Hematopoietic multipotent progenitor cell treated with erythropoietin and hydrocortisone succinate and interleukin-3 and kit ligand, for 17 days (in vitro differentiated cells): ENCODE data around the gene FMR1.
A peak's percentile ranks its signal among the peaks of the same experiment; 100 is the strongest.

ENCODE experiments used
- DNase-seq: peaks from one replicate; pipeline ENCODE4 v3.0.0-alpha.2; 2015; ENCODE audit warnings: low spot score

The FMR1 gene

DNA sequence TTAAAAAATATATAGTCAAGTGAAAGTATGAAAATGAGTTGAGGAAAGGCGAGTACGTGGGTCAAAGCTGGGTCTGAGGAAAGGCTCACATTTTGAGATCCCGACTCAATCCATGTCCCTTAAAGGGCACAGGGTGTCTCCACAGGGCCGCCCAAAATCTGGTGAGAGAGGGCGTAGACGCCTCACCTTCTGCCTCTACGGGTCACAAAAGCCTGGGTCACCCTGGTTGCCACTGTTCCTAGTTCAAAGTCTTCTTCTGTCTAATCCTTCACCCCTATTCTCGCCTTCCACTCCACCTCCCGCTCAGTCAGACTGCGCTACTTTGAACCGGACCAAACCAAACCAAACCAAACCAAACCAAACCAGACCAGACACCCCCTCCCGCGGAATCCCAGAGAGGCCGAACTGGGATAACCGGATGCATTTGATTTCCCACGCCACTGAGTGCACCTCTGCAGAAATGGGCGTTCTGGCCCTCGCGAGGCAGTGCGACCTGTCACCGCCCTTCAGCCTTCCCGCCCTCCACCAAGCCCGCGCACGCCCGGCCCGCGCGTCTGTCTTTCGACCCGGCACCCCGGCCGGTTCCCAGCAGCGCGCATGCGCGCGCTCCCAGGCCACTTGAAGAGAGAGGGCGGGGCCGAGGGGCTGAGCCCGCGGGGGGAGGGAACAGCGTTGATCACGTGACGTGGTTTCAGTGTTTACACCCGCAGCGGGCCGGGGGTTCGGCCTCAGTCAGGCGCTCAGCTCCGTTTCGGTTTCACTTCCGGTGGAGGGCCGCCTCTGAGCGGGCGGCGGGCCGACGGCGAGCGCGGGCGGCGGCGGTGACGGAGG, at the start of gene FMR1:
Gene FMR1, plus strand, starts transcription at position 728 of the 831 bp plus-strand sequence. CDS start 261 bp downstream, outside the sequence.
- DNase-seq: peak; percentile 95

DNA sequence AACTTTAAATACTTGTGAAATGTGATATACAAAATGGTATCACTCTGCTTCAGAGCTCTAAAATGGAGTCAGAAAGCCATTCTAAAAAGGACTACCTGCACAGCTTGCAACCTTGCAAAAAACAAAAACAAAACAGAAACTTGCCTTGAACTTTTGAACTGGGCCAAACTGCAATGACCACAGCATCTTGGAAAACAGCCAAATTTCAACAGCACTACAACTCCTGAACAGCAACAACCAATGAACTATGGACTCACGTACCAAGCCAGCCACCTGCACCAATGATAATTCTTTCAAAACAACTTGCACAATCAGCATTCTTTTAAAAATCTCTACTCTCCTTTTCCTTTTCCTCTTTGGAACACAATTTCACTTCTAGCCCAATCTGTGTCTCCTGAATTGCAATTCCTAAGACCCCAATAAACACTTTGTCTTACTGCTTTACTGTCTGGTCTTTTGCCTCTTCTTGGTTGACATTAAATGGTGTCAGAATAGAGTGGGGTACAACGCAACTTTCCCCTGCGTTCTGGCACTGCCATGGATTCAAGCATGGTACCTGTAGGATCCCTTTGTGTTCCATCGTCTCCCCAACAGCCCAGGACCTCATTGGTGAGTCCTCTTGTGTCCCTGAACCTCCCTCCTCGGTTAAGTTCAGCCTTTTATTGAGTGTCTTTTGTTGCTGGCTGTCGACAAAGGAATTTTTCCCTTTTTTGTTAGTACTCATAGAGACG, 35.7 kb upstream of the FMR1 start:
- no peak for DNase-seq

DNA sequence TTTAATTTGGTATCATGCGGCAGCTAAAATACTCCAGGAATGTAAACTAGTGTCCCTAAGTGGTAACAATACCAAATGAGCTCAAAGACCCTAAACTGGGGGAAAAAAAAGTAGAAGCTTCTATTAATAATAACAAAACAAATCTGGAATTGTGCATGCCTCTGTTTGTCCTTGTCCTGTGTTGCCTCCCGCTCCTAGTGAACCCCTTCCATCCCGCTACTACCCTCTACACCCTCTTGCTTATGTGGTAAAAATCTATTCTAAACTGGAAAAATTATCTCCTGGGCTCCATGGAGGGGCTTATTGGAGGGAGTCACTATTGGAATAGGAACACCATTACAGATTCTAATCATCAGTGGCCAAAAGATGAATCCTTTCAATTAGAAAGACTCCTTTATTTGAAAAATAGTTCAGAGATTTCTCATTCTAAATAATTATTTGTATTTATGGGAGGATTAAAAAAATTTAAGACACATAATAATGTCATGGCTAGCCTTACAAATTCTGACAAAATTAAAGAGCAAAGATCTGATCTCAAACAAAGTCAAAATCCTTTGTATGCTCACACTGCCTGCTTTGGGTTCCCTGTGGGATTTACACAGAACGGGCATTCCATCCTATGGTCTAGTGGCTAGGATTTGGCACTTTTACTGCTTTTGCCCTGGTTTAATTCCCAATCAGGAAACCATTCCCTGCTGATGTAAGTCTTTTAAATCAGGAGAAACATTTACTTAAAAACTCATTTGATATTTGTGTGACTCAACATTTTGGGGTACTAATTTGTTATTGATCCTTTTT, 34.7 kb upstream of the FMR1 start:
- DNase-seq: no peak

DNA sequence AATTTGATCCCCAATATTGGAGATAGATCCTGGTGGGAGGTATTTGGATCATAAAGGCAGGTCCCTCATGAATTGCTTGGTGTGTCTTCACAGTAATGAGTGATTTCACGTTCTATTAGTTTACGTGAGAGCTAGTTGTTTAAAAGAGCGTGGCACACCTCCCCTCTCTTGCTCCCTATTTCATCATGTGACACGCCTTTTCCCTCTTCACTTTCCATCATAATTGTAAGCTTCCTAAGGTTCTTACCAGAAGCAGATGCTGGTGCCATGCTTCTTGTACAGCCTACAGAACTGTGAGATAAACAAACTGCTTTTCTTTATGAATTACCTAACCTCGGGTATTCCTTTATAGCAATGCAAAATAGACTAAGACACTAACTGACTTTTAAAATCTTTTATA, 34.0 kb upstream of the FMR1 start:
- no peak for DNase-seq

DNA sequence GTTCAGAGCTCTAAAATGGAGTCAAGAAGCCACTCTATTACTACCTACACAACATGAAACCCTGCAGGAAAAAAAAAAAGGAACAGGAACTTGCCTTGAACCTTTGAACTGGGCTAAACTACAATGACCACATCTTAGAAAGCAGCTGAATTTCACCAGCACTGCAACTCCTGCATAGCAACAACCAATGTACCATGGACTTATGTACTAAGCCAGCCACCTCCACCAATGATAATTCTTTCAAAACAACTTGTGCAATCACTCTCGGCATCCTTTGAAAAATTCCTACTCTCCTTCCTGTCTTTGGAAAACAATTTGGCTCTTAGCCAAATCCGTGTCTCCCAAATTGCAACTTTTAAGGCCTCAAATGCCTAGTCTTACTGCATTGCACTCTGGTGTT, 26.8 kb upstream of the FMR1 start:
- DNase-seq: no peak

DNA sequence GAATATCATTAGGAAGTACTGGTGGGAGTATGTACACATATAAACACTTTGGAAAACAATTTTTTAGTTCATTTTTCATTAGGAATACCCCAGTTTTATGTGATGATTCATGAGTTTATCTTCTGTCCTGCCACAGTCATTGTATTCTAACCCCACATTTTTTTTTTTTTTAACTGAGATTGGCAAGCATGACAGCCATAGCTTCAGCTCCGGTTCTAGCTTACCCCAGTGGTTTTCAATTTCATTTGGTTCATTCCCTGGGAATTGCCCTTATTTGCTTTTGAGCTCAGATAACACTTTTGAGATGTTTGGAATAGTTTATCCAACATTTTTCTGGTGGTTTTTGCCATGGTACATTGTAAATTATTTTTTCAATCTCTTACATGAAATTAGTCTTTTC, 21.0 kb upstream of the FMR1 start:
- no peak for DNase-seq

DNA sequence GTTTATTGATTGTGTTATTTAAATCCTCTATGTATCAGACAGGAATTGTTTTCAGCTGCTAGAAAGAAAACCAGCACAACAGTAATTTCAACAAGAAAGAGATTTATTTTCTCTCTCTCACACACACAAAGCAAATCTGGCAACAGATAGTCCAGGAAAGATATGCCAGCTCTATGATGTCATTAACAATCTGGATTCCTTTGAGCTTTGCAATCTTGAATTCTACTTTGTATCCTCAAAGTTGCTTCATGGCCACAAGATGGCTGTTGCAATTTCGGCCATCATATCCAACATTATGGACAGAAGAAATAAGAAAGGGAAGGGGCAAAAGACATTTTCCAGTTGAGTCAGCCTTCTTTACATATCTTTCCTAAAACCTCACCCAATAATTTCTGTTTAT, 19.8 kb upstream of the FMR1 start:
- no peak for DNase-seq

DNA sequence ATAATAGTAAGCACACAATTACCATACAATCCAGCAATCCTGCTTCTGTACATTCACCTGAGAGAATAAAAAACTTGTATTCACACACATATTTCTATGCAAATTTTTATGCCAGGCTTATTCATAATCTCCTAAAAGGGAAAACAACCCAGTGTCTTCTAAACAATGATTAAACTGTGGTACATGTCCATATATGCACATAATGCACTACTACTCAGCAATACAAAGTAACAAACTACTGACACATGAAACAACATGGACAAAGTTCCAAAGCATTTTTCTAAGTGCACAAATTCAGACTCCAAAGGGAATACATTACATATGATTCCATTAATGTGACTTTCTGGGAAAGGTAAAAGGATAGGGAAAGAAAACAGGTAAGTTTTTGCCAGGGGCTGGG, 18.0 kb upstream of the FMR1 start:
- no peak for DNase-seq

DNA sequence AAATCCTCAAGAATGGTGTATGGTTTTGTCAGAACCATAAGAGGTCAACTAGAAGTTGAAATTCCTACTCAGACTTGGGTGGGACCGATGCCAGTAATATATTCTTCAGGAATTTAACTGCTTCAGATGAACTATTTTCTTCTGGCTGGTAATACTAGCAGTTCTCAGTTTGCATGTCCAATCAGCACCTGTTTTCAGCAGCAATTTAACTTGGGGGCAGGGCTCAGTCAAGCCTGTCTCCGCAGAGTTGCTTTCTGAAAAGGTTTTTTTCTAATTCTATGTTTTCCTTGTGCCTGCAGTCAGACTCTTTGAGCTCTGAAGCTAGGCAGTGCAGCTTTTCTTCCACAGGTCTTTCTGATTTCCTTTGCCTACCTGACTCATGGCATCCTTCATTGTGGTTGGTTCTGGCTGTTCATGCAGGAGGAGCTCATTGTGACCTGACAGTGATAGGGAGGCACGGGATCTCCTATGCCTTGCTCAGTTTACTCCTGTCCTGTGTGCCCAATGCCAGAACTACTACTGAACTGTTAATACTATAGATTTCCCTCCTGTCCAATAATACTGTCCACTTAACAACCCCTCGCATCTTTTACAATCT, 17.3 kb upstream of the FMR1 start:
- no peak for DNase-seq

DNA sequence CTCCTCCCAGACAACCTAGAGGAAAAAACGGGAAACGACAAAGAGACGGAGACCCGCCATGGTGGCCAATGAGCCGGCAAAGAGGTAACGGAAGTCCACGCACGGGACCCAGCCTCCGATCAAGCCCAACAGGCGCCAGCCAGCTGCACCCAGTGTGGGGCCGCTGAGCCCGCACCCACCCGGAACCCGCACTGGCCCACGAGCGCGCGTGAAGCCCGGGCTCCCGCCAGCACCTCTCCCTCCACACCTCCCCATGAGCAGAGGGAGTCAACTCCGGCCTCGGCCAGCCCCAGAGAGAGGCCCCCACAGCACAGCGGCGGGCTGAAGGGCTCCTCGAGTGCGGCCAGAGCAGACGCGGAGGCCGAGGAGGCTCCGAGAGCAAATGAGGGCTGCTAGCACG, 14.6 kb upstream of the FMR1 start:
- DNase-seq: no peak

DNA sequence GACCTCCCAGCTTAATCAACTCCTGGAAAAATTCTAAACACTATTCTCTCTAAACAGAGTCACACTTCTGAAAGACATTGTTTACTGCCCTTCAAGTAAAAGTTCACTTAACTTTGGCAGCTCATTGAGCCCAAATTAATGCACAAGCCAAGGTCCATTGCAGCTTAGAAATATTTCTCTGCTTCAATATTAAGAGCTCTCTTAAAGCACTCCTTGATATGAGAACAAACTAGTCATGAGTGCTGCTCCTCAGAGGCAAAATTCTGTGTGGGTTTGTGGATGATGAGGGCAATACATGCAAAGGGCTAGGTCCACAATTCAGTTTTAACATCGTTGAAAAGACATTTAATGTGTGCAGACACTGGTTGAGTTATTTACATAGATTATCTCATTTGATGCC, 12.8 kb upstream of the FMR1 start:
- no peak for DNase-seq

DNA sequence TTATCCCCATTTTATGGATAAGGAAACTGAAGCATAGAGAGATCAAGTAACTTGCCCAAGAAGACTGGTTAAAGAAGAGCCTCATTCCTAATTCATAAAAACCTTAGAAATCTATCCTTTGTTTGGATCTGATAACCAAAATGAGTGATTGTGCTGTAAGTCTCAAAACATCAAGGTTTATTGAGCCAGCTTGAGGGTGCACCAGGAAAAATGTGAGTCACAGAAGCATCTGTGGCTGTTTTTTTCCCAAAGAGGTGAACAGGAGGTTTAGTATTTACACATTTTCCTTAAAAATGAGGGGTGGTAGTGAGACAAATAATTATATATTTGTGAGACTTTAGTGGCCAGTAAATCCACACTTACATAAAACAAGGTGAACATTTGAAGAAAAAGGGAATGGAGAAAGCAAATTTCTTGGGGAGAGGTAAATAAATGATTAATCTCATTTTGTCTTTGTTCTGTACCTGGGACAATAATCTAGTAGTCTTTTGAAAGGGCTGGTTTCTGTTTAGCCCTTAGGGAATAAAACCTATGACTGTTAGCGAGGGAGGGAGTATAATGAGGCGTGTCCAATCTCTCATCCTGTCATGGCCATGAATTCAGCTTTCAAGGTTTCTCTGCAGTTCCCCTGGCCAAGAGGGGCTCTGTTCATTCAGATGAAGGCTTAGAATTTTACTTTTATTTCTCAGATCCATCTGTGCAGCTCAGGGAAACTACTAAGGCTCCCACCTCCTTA, 12.2 kb upstream of the FMR1 start:
- no peak for DNase-seq

DNA sequence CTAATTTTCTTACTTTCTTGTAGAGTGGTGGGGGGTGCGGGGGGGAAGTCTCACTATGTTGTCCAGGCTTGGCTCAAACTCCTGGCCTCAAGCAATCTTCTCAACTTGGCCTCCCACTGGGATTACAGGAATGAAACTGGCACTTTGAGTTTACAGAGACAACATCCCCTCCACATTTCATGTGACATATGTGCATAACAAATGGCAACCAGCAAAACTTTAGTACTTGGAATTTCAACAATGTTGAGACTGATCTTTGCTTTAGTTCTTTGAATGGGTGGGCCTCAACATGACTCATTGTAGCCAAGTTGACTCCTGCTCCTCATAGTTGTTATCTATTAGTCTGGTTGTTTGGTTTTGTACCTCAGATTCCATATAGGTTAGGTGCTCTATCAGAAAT, 11.4 kb upstream of the FMR1 start:
- no peak for DNase-seq

DNA sequence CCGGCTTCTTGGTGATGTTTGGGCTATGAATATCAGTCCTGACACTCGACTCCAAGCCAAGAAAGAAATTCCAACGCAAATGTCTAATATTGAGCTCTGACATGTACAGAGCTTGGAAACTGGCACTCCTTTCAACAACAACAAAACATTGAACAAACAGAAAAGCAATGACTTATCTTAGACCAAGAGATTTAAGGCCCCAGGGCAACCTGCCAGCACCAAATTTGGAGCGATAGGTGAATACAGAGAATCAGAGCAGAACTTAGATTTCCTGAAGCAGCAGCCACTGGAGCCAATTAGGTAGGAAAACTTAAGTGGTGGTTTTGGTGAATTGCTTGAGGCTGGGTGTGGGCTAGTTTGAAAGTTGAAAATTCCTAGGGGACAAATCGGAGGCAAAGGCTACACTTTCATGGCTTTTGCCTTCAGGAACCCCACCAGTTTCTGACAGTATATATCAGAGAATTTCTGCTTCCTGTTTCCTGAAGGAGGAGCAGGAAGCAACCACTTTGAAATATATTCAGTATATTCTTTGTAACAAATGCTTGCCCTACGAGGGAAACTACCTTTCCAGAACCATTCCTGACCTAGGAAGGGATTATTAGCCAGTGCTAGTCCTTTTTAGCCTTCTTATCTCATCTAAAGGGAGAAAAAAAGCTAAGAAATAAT, 10.1 kb upstream of the FMR1 start:
- no peak for DNase-seq

DNA sequence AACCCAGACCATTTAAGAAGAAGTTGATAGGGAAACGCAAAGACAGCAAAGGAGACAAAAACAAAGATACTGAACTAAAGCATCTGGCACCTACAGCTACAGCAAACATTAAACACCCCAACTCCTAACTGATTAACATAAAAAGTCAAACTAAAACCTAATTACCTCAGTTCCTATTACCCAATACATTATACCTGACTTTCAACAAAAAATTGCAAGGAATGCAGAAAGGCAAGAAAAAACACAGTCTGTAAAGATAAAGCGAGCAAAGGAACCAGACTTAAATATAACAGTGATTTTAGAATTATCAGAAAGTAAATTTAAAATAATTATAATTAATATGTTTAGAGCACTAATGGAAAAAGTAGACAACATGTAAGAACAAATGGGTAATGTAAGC, 9.4 kb upstream of the FMR1 start:
- no peak for DNase-seq

DNA sequence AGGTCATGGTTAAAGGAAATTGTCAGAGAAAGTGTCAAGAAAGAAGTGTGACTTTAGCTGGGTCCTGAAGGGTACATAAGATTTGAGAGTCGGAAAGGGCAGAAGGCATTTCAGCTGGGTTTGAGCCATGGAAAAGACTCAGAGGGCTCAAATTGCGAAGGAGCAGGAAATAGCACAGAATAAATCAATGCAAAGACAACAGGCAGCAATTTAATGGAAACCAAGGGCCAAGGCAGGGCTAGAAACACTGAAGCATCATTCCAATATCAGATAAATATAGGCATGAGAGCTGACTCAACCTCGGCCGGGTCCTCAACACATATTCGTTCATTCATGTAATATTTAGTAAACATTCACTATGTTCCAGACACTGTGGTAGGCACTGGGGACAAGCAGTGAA, 3.6 kb upstream of the FMR1 start:
- DNase-seq: no peak

DNA sequence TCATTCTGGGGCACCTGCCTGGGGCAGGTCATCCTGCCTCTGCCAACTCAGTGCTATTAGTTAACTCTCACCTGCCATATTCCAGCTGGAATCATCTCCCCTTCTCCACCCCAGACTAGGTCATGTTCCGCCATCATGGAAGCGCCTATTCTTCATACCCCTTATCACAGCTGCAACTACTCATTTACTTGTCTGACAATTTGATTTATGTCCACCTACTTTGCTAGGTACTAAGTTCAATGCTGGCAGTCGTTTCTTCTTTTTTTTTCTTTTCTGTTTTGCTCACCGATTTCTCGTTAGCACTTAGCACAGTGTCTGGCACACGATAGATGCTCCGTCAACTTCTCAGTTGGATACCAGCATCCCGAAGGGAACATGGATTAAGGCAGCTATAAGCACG, 1.1 kb upstream of the FMR1 start:
- DNase-seq: no peak

DNA sequence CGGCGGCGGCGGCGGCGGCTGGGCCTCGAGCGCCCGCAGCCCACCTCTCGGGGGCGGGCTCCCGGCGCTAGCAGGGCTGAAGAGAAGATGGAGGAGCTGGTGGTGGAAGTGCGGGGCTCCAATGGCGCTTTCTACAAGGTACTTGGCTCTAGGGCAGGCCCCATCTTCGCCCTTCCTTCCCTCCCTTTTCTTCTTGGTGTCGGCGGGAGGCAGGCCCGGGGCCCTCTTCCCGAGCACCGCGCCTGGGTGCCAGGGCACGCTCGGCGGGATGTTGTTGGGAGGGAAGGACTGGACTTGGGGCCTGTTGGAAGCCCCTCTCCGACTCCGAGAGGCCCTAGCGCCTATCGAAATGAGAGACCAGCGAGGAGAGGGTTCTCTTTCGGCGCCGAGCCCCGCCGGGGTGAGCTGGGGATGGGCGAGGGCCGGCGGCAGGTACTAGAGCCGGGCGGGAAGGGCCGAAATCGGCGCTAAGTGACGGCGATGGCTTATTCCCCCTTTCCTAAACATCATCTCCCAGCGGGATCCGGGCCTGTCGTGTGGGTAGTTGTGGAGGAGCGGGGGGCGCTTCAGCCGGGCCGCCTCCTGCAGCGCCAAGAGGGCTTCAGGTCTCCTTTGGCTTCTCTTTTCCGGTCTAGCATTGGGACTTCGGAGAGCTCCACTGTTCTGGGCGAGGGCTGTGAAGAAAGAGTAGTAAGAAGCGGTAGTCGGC, 528 bp downstream of the FMR1 start:
- peak; percentile 37 for DNase-seq

DNA sequence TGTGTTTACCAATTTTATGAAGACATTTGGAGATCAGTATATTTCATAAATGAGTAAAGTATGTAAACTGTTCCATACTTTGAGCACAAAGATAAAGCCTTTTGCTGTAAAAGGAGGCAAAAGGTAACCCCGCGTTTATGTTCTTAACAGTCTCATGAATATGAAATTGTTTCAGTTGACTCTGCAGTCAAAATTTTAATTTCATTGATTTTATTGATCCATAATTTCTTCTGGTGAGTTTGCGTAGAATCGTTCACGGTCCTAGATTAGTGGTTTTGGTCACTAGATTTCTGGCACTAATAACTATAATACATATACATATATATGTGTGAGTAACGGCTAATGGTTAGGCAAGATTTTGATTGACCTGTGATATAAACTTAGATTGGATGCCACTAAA, 1.9 kb downstream of the FMR1 start:
- no peak for DNase-seq

DNA sequence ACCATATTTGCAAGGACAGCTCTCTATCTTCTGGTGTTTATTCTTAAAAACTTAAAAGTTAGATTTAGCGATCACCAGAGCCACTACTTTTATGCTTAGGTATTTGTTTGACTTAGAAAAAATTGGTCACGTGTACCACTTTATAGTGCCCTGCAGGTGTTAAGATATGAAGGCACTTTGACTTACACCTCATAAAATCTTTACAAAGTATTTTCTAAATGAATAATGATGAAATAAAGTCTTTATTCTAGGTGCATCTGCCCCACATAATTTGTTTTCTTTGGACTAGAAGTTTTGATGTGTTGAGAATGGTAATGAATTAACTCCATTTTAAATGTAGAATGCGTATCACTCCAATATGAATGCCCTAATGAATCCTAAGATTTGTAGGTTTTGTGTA, 2.9 kb downstream of the FMR1 start:
- DNase-seq: no peak
